ENCODE measurements around the gene DGLUCY.

DNA sequence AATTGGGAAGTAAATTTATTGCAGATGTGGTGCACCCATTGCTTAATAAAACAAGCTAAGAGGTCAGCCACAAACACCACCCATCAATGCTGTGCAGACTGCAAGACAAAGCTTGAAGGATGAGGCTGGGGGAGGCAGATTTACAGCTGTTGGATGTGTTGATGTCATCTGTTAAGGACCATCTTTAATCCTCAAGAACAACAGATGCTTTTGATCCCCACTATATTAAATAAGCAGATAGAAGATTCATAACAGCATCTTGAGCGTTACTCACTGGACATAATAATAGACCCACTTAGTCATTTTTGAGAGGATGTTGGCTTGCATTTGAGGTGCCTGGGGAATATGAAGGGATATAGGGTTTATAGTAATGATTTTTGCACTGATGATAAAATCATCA, 71.8 kb downstream of the DGLUCY start:
- TF ChIP-seq, protein P1, sequence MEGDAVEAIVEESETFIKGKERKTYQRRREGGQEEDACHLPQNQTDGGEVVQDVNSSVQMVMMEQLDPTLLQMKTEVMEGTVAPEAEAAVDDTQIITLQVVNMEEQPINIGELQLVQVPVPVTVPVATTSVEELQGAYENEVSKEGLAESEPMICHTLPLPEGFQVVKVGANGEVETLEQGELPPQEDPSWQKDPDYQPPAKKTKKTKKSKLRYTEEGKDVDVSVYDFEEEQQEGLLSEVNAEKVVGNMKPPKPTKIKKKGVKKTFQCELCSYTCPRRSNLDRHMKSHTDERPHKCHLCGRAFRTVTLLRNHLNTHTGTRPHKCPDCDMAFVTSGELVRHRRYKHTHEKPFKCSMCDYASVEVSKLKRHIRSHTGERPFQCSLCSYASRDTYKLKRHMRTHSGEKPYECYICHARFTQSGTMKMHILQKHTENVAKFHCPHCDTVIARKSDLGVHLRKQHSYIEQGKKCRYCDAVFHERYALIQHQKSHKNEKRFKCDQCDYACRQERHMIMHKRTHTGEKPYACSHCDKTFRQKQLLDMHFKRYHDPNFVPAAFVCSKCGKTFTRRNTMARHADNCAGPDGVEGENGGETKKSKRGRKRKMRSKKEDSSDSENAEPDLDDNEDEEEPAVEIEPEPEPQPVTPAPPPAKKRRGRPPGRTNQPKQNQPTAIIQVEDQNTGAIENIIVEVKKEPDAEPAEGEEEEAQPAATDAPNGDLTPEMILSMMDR (conservative IDR thresholded peaks at IDR 0.05) = no peak
- TF ChIP-seq ZFX (IDR thresholded peaks at IDR 0.05) = no peak
